Measurements from ENCODE around the gene RWDD2A. TPM values are rescaled to one million over a fixed set of nuclear protein-coding genes. Genes with fewer than 3 reads are reported as not detected.

The RWDD2A gene
- total and polyA plus RNA-seq, 4 experiments from 2014 or later = 2.0 to 5.2 (median 3.5) TPM

GRCh38 chr6:83216806-83217205 lies 23.6 kb downstream of the RWDD2A start:
- POLR2A ChIA-PET (ENCODE audit: partially characterized antibody) = interaction anchor here (2.9 kb wide), 1 partner anchor 150 kb away, joined by 18 read pairs; the partner anchor contains the start of genes DOP1A and UBE3D
- Histone ChIP-seq H3K36me3 (ENCODE audit: insufficient read depth, low read length) (no peaks in the 10 kb centered on the region), H3K4me3 (ENCODE audit: low read length in 2 of 2) (no peak overlapping the region), H3K4me1 (ENCODE audit: insufficient read depth, low read length) (no peaks in the 10 kb centered on the region), H3K27ac (ENCODE audit: low read depth, low read length) (no peak overlapping the region), H3K27me3 (ENCODE audit: insufficient read depth, low read length) (no peaks in the 10 kb centered on the region), H3K9me3 (ENCODE audit: control insufficient read depth in 1 of 2, low read length in 2 of 2) (no peaks in the 10 kb centered on the region)
- CTCF ChIA-PET (ENCODE audit: partially characterized antibody) = interaction anchor here (0.9 to 7.1 kb wide), 8 partner anchors 10 to 297 kb away, joined by 3 to 186 read pairs (median 4); partner anchors contain the start of genes DOP1A, PRSS35 and UBE3D
- H3K9me3 Mint-ChIP-seq = no peaks in the 10 kb centered on the region
- peak overlapping the region in 1 of 7 donors; percentile 47 for H3K27ac Mint-ChIP-seq
- peaks cover 3 to 5% of the 10 kb centered on the region in 2 donors for H3K27me3 Mint-ChIP-seq
- no peak overlapping the region for H3K4me3 Mint-ChIP-seq
- DNase-seq = no peak
- intact Hi-C loops (cut with micrococcal nuclease) = loop anchor here (5.0 kb wide), 2 partner anchors 75 to 960 kb away; no protein-coding TSS in a partner anchor
- H3K4me1 Mint-ChIP-seq = no peaks in the 10 kb centered on the region
- no peaks in the 10 kb centered on the region for H3K36me3 Mint-ChIP-seq

GRCh38 chr6:83218646-83219045 lies 25.5 kb downstream of the RWDD2A start:
- Histone ChIP-seq H3K36me3 (ENCODE audit: insufficient read depth, low read length) (no peaks in the 10 kb centered on the region), H3K4me1 (ENCODE audit: insufficient read depth, low read length) (no peaks in the 10 kb centered on the region), H3K9me3 (ENCODE audit: control insufficient read depth in 1 of 2, low read length in 2 of 2) (no peaks in the 10 kb centered on the region), H3K27ac (ENCODE audit: low read depth, low read length) (no peak overlapping the region), H3K4me3 (ENCODE audit: low read length in 2 of 2) (no peak overlapping the region), H3K27me3 (ENCODE audit: insufficient read depth, low read length) (no peaks in the 10 kb centered on the region)
- no peak for DNase-seq
- peaks cover 0 to 3% of the 10 kb centered on the region in 2 donors for H3K27me3 Mint-ChIP-seq
- no peaks in the 10 kb centered on the region for H3K9me3 Mint-ChIP-seq
- ChIA-PET CTCF (ENCODE audit: partially characterized antibody) (interaction anchor here (1.2 to 7.1 kb wide), 2 partner anchors 152 to 164 kb away, joined by 4 to 186 read pairs; partner anchors contain the start of genes DOP1A and UBE3D), POLR2A (ENCODE audit: partially characterized antibody) (no interaction called here)
- no peaks in the 10 kb centered on the region for H3K36me3 Mint-ChIP-seq
- intact Hi-C loops (cut with micrococcal nuclease) = loop anchor here (5.0 kb wide), 2 partner anchors 76 to 961 kb away; no protein-coding TSS in a partner anchor
- H3K4me3 Mint-ChIP-seq = no peak overlapping the region
- H3K27ac Mint-ChIP-seq = no peak overlapping the region
- H3K4me1 Mint-ChIP-seq = no peaks in the 10 kb centered on the region

GRCh38 chr6:83220121-83220520 lies 27.0 kb downstream of the RWDD2A start:
- Mint-ChIP-seq H3K4me1 (no peaks in the 10 kb centered on the region), H3K36me3 (no peaks in the 10 kb centered on the region), H3K27me3 (peaks cover 0 to under 1% of the 10 kb centered on the region in 2 donors), H3K9me3 (no peaks in the 10 kb centered on the region), H3K27ac (peak overlapping the region in 1 of 7 donors; percentile 38), H3K4me3 (no peak overlapping the region)
- Histone ChIP-seq H3K27ac (ENCODE audit: low read depth, low read length) (no peak overlapping the region), H3K27me3 (ENCODE audit: insufficient read depth, low read length) (no peaks in the 10 kb centered on the region), H3K4me3 (ENCODE audit: low read length in 2 of 2) (no peak overlapping the region), H3K4me1 (ENCODE audit: insufficient read depth, low read length) (no peaks in the 10 kb centered on the region), H3K36me3 (ENCODE audit: insufficient read depth, low read length) (no peaks in the 10 kb centered on the region), H3K9me3 (ENCODE audit: control insufficient read depth in 1 of 2, low read length in 2 of 2) (no peaks in the 10 kb centered on the region)
- intact Hi-C loops (cut with micrococcal nuclease) = loop anchor here (10.0 kb wide), 1 partner anchor 1005 kb away; the partner anchor contains the start of gene CEP162
- POLR2A ChIA-PET (ENCODE audit: partially characterized antibody) = no interaction called here
- no peak for DNase-seq
- CTCF ChIA-PET (ENCODE audit: partially characterized antibody) = interaction anchor here (0.9 to 7.1 kb wide), 6 partner anchors 9 to 293 kb away, joined by 3 to 186 read pairs (median 8); partner anchors contain the start of genes DOP1A, PRSS35 and UBE3D

- H3K27me3 Mint-ChIP-seq = peaks cover 0 to 1% of the 10 kb centered on the region in 2 donors
- intact Hi-C loops (cut with micrococcal nuclease) = loop anchor here (10.0 kb wide), 1 partner anchor 1004 kb away; the partner anchor contains the start of gene CEP162
- no peak overlapping the region for H3K4me3 ChIP-seq (ENCODE audit: low read length in 2 of 2)
These were observed 28.1 kb downstream of the RWDD2A start for GRCh38 chr6:83221276-83221675.

GRCh38 chr6:83221889-83222479 lies 28.8 kb downstream of the RWDD2A start:
- Mint-ChIP-seq H3K27me3 (peaks cover 0 to 1% of the 10 kb centered on the region in 2 donors), H3K36me3 (no peaks in the 10 kb centered on the region), H3K4me1 (no peaks in the 10 kb centered on the region), H3K27ac (no peak overlapping the region), H3K9me3 (no peaks in the 10 kb centered on the region), H3K4me3 (no peak overlapping the region)
- no peaks in the 10 kb centered on the region for H3K4me1 ChIP-seq (ENCODE audit: insufficient read depth, low read length)
- intact Hi-C loops (cut with micrococcal nuclease) = loop anchor here (10.0 kb wide), 1 partner anchor 1003 kb away; the partner anchor contains the start of gene CEP162
- H3K4me3 ChIP-seq (ENCODE audit: low read length in 2 of 2) = no peak overlapping the region
- no peaks in the 10 kb centered on the region for H3K36me3 ChIP-seq (ENCODE audit: insufficient read depth, low read length)
- ChIA-PET CTCF (ENCODE audit: partially characterized antibody) (interaction anchor here (0.7 to 3.4 kb wide), 11 partner anchors 9 to 291 kb away, joined by 3 to 41 read pairs (median 6); partner anchors contain the start of genes DOP1A, PRSS35 and UBE3D), POLR2A (ENCODE audit: partially characterized antibody) (no interaction called here)
- no peaks in the 10 kb centered on the region for H3K27me3 ChIP-seq (ENCODE audit: insufficient read depth, low read length)
- no peaks in the 10 kb centered on the region for H3K9me3 ChIP-seq (ENCODE audit: control insufficient read depth in 1 of 2, low read length in 2 of 2)
- H3K27ac ChIP-seq (ENCODE audit: low read depth, low read length) = no peak overlapping the region
- peak in 4 of 5 donors; percentile 10 to 27 (median 19) for DNase-seq

More at GRCh38 chr6:83221276-83221675, 28.1 kb downstream of the RWDD2A start:
- Mint-ChIP-seq H3K36me3 (no peaks in the 10 kb centered on the region), H3K4me3 (no peak overlapping the region), H3K27ac (no peak overlapping the region), H3K9me3 (no peaks in the 10 kb centered on the region), H3K4me1 (no peaks in the 10 kb centered on the region)
- CTCF ChIA-PET (ENCODE audit: partially characterized antibody) = interaction anchor here (1.8 to 3.4 kb wide), 6 partner anchors 9 to 291 kb away, joined by 5 to 41 read pairs (median 10); partner anchors contain the start of genes DOP1A, PRSS35 and UBE3D
- no peak for DNase-seq
- Histone ChIP-seq H3K27me3 (ENCODE audit: insufficient read depth, low read length) (no peaks in the 10 kb centered on the region), H3K27ac (ENCODE audit: low read depth, low read length) (no peak overlapping the region), H3K4me1 (ENCODE audit: insufficient read depth, low read length) (no peaks in the 10 kb centered on the region), H3K9me3 (ENCODE audit: control insufficient read depth in 1 of 2, low read length in 2 of 2) (no peaks in the 10 kb centered on the region), H3K36me3 (ENCODE audit: insufficient read depth, low read length) (no peaks in the 10 kb centered on the region)
- POLR2A ChIA-PET (ENCODE audit: partially characterized antibody) = no interaction called here

GRCh38 chr6:83226517-83226916 lies 33.4 kb downstream of the RWDD2A start:
- Histone ChIP-seq H3K27ac (ENCODE audit: low read depth, low read length) (no peak overlapping the region), H3K4me3 (ENCODE audit: low read length in 2 of 2) (no peak overlapping the region), H3K9me3 (ENCODE audit: control insufficient read depth in 1 of 2, low read length in 2 of 2) (no peaks in the 10 kb centered on the region), H3K4me1 (ENCODE audit: insufficient read depth, low read length) (no peaks in the 10 kb centered on the region), H3K36me3 (ENCODE audit: insufficient read depth, low read length) (no peaks in the 10 kb centered on the region), H3K27me3 (ENCODE audit: insufficient read depth, low read length) (no peaks in the 10 kb centered on the region)
- ChIA-PET CTCF (ENCODE audit: partially characterized antibody) (interaction anchor here (0.9 to 1.2 kb wide), 2 partner anchors 10 to 11 kb away, joined by 3 to 4 read pairs; no protein-coding TSS in a partner anchor), POLR2A (ENCODE audit: partially characterized antibody) (no interaction called here)
- H3K27ac Mint-ChIP-seq = no peak overlapping the region
- no peak overlapping the region for H3K4me3 Mint-ChIP-seq
- H3K4me1 Mint-ChIP-seq = no peaks in the 10 kb centered on the region
- DNase-seq = no peak
- peaks cover 4 to 7% of the 10 kb centered on the region in 2 donors for H3K27me3 Mint-ChIP-seq
- no peaks in the 10 kb centered on the region for H3K36me3 Mint-ChIP-seq
- no peaks in the 10 kb centered on the region for H3K9me3 Mint-ChIP-seq
- intact Hi-C loops (cut with micrococcal nuclease) = loop anchor here (10.0 kb wide), 1 partner anchor 998 kb away; the partner anchor contains the start of gene CEP162

- Histone ChIP-seq H3K27me3 (ENCODE audit: insufficient read depth, low read length) (no peaks in the 10 kb centered on the region), H3K4me3 (ENCODE audit: low read length in 2 of 2) (no peak overlapping the region), H3K9me3 (ENCODE audit: control insufficient read depth in 1 of 2, low read length in 2 of 2) (no peaks in the 10 kb centered on the region), H3K36me3 (ENCODE audit: insufficient read depth, low read length) (no peaks in the 10 kb centered on the region), H3K27ac (ENCODE audit: low read depth, low read length) (no peak overlapping the region), H3K4me1 (ENCODE audit: insufficient read depth, low read length) (no peaks in the 10 kb centered on the region)
- no peak for DNase-seq
- peaks cover 9 to 11% of the 10 kb centered on the region in 2 donors for H3K27me3 Mint-ChIP-seq
- H3K4me1 Mint-ChIP-seq = no peaks in the 10 kb centered on the region
- no peak overlapping the region for H3K4me3 Mint-ChIP-seq
- ChIA-PET POLR2A (ENCODE audit: partially characterized antibody) (no interaction called here), CTCF (ENCODE audit: partially characterized antibody) (interaction anchor here (1.2 to 1.5 kb wide), 2 partner anchors 9 to 12 kb away, joined by 6 to 9 read pairs; no protein-coding TSS in a partner anchor)
- no peak overlapping the region for H3K27ac Mint-ChIP-seq
- no peaks in the 10 kb centered on the region for H3K9me3 Mint-ChIP-seq
- H3K36me3 Mint-ChIP-seq = no peaks in the 10 kb centered on the region
- intact Hi-C loops (cut with micrococcal nuclease) = no loop called here
These were observed 38.0 kb downstream of the RWDD2A start for GRCh38 chr6:83231146-83231545.
